Muscle layer of duodenum (tissue), 2 donors: Measurements from ENCODE around the gene PANX1.
"Not testable (repeated sequence)": the region's sequence is repeated elsewhere in the genome, so short reads cannot be mapped to it uniquely, and the experiment has no call there.

Experiments
- H3K27ac ChIP-seq: one replicate; pipeline ENCODE4 v1.7.0; 2013; ENCODE audit warnings: mild to moderate bottlenecking, low read length
- H3K27me3 ChIP-seq: one replicate; pipeline ENCODE4 v1.7.0; 2013; ENCODE audit warnings: low read depth, mild to moderate bottlenecking, control low read depth, low read length
- H3K36me3 ChIP-seq, 2 donors: one replicate each; pipeline ENCODE4 v1.7.0; 2013; ENCODE audit warnings: low read length in 2 of 2, control low read depth in 1 of 2, mild to moderate bottlenecking in 1 of 2; ENCODE audit not compliant: insufficient read depth in 2 of 2, control insufficient read depth in 1 of 2
- H3K4me1 ChIP-seq, 2 donors: one replicate each; pipeline ENCODE4 v1.7.0; 2013; ENCODE audit warnings: low read length in 2 of 2, mild to moderate bottlenecking in 2 of 2, control low read depth in 1 of 2, moderate library complexity in 1 of 2; ENCODE audit not compliant: insufficient read depth in 2 of 2, control insufficient read depth in 1 of 2
- H3K4me3 ChIP-seq, 2 donors: one replicate each; pipeline ENCODE4 v1.7.0; 2013; ENCODE audit warnings: low read length in 2 of 2, low read depth in 1 of 2, mild to moderate bottlenecking in 1 of 2
- H3K9me3 ChIP-seq, 2 donors: one replicate each; pipeline ENCODE4 v1.7.0; 2013; ENCODE audit warnings: low read length in 2 of 2, control low read depth in 1 of 2, mild to moderate bottlenecking in 1 of 2; ENCODE audit not compliant: control insufficient read depth in 1 of 2
- donor health status: healthy.

PANX1 gene

DNA sequence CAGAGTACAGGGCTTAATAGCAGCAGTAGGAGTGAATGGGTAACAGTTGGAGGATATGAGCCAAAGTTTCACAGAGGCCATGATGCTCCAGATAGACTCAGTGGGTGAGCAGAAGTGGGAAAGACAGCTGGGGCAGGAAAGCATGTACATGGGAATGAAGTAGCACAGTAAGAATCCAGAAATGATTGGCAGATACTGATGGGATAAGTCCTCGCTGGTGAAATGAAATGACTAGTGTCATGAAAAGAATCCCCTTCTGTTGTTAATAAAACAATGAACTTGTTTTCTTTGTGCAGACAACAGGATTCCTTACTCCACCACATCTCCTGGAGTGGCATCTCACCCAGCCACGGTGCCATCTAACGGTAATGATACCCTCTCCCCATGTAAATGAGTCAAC lies 17.4 kb upstream of the PANX1 start:
- no peak overlapping the region for H3K27ac ChIP-seq
- H3K36me3 ChIP-seq: no peaks in the 10 kb centered on the region

DNA sequence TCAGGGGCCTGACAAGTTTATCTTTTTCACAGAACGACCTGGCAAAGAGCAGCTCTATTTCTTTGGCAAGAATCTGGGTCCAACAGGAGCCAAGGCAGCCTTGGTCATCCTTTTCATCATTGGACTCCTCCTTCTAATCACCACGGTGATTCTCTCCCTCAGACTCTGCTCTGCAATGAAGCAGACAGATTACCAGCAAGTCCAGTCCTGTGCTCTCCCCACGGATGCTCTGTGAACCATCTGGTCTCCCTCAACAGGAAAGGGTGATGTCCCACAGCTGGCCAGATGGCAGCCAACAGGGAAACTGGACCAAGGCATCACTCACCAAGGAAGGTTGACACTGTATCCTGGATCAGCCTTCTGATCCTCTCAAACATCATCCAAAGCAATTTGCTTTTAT lies 17.0 kb upstream of the PANX1 start:
- no peaks in the 10 kb centered on the region for H3K27me3 ChIP-seq
- no peaks in the 10 kb centered on the region for H3K9me3 ChIP-seq
- no peak overlapping the region for H3K4me3 ChIP-seq
- no peaks in the 10 kb centered on the region for H3K4me1 ChIP-seq
- H3K36me3 ChIP-seq: no peaks in the 10 kb centered on the region
- no peak overlapping the region for H3K27ac ChIP-seq

More for the DNA sequence above, 17.4 kb upstream of the PANX1 start:
- no peaks in the 10 kb centered on the region for H3K27me3 ChIP-seq
- H3K4me1 ChIP-seq: no peaks in the 10 kb centered on the region
- no peak overlapping the region for H3K4me3 ChIP-seq
- no peaks in the 10 kb centered on the region for H3K9me3 ChIP-seq

DNA sequence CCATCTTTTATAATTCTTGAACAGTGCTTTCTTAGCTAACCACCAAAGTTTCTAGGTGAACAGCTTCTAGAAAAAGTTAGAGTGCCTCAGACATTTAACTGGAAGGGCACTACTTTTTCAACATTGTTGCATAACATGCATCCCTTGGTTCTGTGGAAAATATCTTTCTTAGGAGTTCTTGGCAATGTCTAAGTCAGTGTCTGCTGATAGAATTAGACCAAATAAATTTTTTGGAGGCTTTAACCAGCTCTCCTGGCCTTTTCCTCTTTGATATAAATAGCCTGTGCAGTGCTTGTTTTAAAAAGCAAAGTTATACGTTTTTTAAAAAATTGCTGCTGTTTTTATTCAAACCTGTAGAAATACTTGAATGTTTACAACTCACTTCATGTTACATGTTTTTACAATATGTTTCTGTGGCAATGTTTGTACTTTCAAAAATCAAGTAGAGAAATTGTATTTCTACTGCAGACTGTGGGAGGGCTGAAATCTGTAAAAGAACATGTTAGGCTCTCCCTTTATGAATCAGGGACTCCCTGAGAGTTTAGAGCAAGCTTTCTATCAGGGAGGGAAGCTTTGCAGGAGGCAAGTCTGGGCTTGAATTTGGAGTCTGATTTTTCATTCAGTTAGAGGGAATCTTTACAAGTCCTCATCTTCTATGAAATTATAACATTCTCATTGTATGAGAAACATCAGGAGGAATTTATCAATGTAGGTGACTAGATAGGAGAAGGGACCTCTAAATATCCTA lies 16.3 kb upstream of the PANX1 start:
- no peaks in the 10 kb centered on the region for H3K4me1 ChIP-seq
- H3K4me3 ChIP-seq: no peak overlapping the region
- H3K36me3 ChIP-seq: no peaks in the 10 kb centered on the region
- no peak overlapping the region for H3K27ac ChIP-seq
- H3K27me3 ChIP-seq: no peaks in the 10 kb centered on the region
- H3K9me3 ChIP-seq: no peaks in the 10 kb centered on the region

DNA sequence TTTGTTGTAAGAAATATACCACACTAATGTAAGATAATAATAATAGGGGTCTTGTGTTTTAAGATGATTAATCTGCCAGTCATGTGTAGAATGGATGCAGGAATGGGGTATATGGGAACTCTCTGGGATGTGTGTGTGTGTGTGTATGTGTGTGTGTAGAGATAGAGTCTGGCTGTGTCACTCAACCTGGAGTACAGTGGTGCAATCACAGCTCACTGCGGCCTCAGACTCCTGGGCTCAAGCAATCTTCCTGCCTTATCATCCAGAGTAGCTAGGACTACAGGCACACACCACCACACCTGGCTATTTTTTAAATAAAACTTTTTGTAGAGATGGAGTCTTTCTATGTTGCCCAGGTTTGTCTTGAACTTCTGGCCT lies 11.5 kb upstream of the PANX1 start:
- Histone ChIP-seq H3K36me3 (no peaks in the 10 kb centered on the region), H3K9me3 (no peaks in the 10 kb centered on the region), H3K4me3 (no peak overlapping the region), H3K4me1 (no peaks in the 10 kb centered on the region), H3K27ac (no peak overlapping the region), H3K27me3 (no peaks in the 10 kb centered on the region)

DNA sequence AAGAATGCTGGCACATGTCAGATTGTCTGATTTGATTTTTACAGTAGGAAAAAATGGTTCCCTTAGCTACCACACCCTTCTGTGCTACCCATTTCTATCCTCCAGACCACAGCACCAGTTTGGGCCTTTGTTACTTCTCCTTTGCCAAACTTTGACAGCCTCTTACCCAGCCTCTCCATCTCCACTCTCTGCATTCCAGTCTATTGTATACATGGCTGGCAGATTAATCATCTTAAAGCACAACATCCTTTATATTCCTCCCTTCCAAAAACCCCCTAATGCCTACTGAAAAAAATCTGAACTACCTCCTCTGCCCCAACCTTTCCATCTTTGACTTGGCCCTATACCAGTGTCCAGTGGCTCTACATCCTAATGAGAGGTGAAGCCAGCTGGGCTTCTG lies 10.8 kb upstream of the PANX1 start:
- no peaks in the 10 kb centered on the region for H3K4me1 ChIP-seq
- no peak overlapping the region for H3K27ac ChIP-seq
- H3K9me3 ChIP-seq: no peaks in the 10 kb centered on the region
- H3K36me3 ChIP-seq: no peaks in the 10 kb centered on the region
- no peaks in the 10 kb centered on the region for H3K27me3 ChIP-seq
- no peak overlapping the region for H3K4me3 ChIP-seq

DNA sequence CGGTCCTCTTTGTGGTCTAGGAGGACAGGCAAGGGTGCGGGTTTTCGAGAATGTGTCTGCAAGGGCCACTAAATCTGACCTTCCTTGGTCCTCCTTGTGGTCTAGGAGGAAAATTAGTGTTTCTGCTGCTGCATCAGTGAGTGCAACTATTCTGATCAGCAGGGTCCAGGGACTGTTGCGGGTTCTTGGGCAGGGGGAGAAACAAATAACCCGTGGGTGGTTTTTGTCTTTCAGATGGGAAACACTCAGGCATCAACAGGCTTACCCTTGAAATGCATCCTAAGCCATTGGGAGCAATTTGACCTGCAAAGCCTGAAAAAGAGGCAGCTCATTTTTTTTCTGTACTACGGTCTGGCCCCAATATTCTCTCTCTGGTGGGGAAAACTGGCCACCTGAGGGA lies 9.0 kb upstream of the PANX1 start:
- not testable (repeated sequence) for H3K4me1 ChIP-seq

DNA sequence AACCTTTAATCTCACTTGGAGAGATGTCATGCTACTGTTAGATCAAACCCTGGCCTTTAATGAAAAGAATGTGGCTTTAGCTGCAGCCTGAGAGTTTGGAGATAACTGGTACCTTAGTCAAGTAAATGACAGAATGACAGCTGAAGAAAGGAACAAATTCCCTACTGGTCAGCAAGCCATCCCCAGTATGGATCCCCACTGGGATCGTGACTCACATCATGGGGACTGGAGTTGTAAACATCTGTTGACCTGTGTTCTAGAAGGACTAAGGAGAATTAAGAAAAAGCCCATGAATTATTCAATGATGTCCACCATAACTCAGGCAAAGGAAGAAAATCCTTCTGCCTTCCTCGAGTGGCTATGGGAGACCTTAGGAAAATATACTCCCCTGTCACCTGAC lies 8.1 kb upstream of the PANX1 start:
- not testable (repeated sequence) for H3K9me3 ChIP-seq, H3K4me1 ChIP-seq, H3K27ac ChIP-seq, H3K4me3 ChIP-seq, H3K36me3 ChIP-seq, H3K27me3 ChIP-seq

More for the DNA sequence above, 9.0 kb upstream of the PANX1 start:
- H3K4me3 ChIP-seq, H3K27me3 ChIP-seq, H3K27ac ChIP-seq, H3K36me3 ChIP-seq, H3K9me3 ChIP-seq: not testable (repeated sequence)

DNA sequence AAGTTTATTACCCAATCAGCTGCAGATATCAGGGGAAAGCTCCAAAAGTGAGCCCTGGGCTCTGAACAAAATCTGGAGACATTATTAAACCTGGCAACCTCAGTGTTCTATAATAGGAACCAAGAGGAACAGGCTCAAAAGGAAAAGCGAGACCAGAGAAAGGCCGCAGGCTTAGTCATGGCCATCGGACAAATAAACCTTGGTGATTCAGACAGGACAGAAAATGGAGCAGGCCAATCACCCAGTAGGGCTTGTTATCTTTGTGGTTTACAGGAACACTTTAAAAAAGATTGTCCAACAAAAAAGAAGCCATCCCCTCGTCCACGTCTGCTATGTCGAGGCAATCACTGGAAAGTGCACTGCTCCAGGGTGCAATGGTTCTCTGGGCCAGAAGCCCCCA lies 7.7 kb upstream of the PANX1 start:
- no peaks in the 10 kb centered on the region for H3K36me3 ChIP-seq
- H3K9me3 ChIP-seq: no peaks in the 10 kb centered on the region
- H3K27ac ChIP-seq: no peak overlapping the region
- no peaks in the 10 kb centered on the region for H3K27me3 ChIP-seq
- H3K4me3 ChIP-seq: no peak overlapping the region
- H3K4me1 ChIP-seq: no peaks in the 10 kb centered on the region

DNA sequence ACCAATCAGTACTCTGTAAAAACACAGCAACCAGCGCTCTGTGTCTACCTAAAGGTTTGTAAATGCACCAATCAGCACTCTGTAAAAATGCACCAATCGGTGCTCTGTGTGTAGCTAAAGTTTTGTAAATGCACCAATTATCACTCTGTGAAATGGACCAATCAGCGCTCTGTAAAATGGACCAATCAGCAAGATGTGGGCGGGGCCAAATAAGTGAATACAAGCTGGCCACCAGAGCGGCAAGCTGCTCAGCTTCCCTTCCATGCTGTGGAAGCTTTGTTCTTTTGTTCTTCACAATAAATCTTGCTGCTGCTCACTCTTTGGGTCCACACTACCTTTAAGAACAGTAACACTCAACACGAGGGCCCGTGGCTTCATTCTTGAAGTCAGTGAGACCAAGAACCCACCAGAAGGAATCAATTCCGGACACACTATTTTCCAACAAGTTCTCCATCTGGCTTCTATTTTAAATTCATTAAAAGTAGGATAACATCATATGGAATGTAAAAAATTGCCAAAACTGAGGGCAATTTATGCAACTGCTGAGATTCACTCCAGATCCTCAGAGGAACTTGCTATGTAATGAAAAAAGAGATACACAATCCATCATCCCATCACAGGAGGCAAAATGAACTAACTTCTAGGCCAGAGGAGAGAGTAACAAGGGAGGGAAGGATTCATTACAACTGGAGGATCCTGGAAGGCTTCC lies 3.1 kb upstream of the PANX1 start:
- no peak overlapping the region for H3K4me3 ChIP-seq
- H3K36me3 ChIP-seq: no peaks in the 10 kb centered on the region
- H3K9me3 ChIP-seq: no peaks in the 10 kb centered on the region
- peaks cover 6 to 15% of the 10 kb centered on the region in 2 donors for H3K4me1 ChIP-seq
- H3K27me3 ChIP-seq: no peaks in the 10 kb centered on the region
- no peak overlapping the region for H3K27ac ChIP-seq

DNA sequence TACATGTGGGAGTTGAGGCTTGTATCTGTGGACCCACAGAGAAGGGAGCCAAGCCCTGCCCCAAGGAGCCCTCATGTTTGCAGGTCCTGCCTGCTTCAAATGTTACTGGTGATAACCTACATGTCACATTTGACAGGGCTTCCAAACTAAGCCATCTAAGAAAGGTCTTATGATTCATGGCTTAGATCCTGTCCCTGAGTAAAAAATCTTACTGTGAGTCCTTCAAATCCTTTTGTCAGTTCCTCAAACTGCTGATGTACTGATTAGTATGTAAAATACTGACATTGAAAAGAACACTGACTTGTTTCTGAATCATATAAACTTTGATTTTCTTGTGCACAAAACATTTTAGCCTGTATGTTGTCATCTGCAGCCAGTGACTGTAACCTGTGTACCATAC lies 1.0 kb upstream of the PANX1 start:
- Histone ChIP-seq H3K9me3 (no peaks in the 10 kb centered on the region), H3K27me3 (no peaks in the 10 kb centered on the region), H3K36me3 (no peaks in the 10 kb centered on the region), H3K4me3 (peak overlapping the region in 1 of 2 donors; percentile 71), H3K4me1 (peaks cover 19 to 30% of the 10 kb centered on the region in 2 donors), H3K27ac (peak overlapping the region; percentile 97)

DNA sequence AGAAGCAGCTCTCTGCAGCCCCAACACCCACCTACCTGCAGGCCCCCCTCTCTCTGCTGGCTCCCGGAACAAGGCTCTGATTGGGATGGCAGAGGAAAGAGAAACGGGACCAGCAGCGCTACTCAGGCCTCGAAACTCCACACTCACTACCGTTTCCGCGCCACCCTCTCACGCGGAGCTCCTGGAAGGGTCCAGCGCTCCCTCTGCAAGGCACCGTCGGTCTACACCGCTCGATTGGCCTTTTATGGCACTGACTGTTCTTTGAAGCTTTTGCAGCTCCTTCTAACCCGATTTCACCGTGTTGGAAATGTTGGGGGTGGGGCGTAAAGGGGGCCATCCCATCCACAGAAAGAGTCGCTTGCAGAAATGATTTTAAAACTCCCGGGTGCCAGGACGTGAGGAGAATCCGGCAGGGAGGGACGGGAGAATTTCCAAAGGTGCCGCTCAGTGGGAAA lies 323 bp upstream of the PANX1 start:
- Histone ChIP-seq H3K4me3 (peak overlapping the region; percentile 71 to 84), H3K27ac (peak overlapping the region; percentile 97), H3K4me1 (peaks cover 19 to 30% of the 10 kb centered on the region in 2 donors), H3K27me3 (no peaks in the 10 kb centered on the region), H3K9me3 (no peaks in the 10 kb centered on the region), H3K36me3 (no peaks in the 10 kb centered on the region)
